ENCODE data around the gene STX10.

Gene STX10

GRCh38 chr19:13117772-13118423, 32.3 kb downstream of the STX10 start, which contains the start of gene NACC1:
Gene NACC1 (plus strand): TSS chr19:13118264. CDS start chr19:13135208, 16,944 bp downstream.
- no peaks in the 10 kb centered on the region for H3K9me2 ChIP-seq (replicated peaks; ENCODE audit: control insufficient read depth, low read length)
- H3K4me3 ChIP-seq (ENCODE audit: low read length), result peak within 1 kb of the TSS; percentile 94
- H3K79me2 ChIP-seq (ENCODE audit: control insufficient read depth, low read length), result peaks cover 70% of the 10 kb centered on the region
- H3K9me3 ChIP-seq (ENCODE audit: control insufficient read depth, insufficient read depth, low read length), result no peaks in the 10 kb centered on the region
- TF ChIP-seq, protein P1, sequence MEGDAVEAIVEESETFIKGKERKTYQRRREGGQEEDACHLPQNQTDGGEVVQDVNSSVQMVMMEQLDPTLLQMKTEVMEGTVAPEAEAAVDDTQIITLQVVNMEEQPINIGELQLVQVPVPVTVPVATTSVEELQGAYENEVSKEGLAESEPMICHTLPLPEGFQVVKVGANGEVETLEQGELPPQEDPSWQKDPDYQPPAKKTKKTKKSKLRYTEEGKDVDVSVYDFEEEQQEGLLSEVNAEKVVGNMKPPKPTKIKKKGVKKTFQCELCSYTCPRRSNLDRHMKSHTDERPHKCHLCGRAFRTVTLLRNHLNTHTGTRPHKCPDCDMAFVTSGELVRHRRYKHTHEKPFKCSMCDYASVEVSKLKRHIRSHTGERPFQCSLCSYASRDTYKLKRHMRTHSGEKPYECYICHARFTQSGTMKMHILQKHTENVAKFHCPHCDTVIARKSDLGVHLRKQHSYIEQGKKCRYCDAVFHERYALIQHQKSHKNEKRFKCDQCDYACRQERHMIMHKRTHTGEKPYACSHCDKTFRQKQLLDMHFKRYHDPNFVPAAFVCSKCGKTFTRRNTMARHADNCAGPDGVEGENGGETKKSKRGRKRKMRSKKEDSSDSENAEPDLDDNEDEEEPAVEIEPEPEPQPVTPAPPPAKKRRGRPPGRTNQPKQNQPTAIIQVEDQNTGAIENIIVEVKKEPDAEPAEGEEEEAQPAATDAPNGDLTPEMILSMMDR (IDR thresholded peaks at IDR 0.05; ENCODE audit: low read depth, low read length, poor library complexity, severe bottlenecking), result no peak
- no peak for TF ChIP-seq EZH2phosphoT487 (IDR thresholded peaks at IDR 0.05; ENCODE audit: borderline replicate concordance, low read length)
- peaks cover 44% of the 10 kb centered on the region for H3K36me3 ChIP-seq (ENCODE audit: control insufficient read depth, low read length)
- no peaks in the 10 kb centered on the region for H3K27me3 ChIP-seq (ENCODE audit: control insufficient read depth, low read length)
- H3F3A ChIP-seq (ENCODE audit: control insufficient read depth, insufficient read depth), result peaks cover 6% of the 10 kb centered on the region
- H3K27ac ChIP-seq (ENCODE audit: low read depth, low read length), result peak within 1 kb of the TSS; percentile 63
- peaks cover 21% of the 10 kb centered on the region for H4K20me1 ChIP-seq (ENCODE audit: control insufficient read depth, insufficient read depth, low read depth, low read length)
- H3K4me2 ChIP-seq (ENCODE audit: low read length), result peak within 1 kb of the TSS; percentile 73
- H3K4me1 ChIP-seq (ENCODE audit: control insufficient read depth, low read length), result peaks cover 39% of the 10 kb centered on the region

- Histone ChIP-seq H3K9me2 (replicated peaks; ENCODE audit: control insufficient read depth, low read length) (no peaks in the 10 kb centered on the region), H3K4me1 (ENCODE audit: control insufficient read depth, low read length) (peaks cover 39% of the 10 kb centered on the region), H3K27ac (ENCODE audit: low read depth, low read length) (peak overlapping the region; percentile 29), H3K79me2 (ENCODE audit: control insufficient read depth, low read length) (peaks cover 67% of the 10 kb centered on the region), H3K27me3 (ENCODE audit: control insufficient read depth, low read length) (no peaks in the 10 kb centered on the region), H3K36me3 (ENCODE audit: control insufficient read depth, low read length) (peaks cover 49% of the 10 kb centered on the region), H3K4me2 (ENCODE audit: low read length) (peak overlapping the region; percentile 71), H3K4me3 (ENCODE audit: low read length) (peak overlapping the region; percentile 82), H4K20me1 (ENCODE audit: control insufficient read depth, insufficient read depth, low read depth, low read length) (peaks cover 19% of the 10 kb centered on the region; the same call in 1 of the 2 replicates), H3F3A (ENCODE audit: control insufficient read depth, insufficient read depth) (peaks cover 6% of the 10 kb centered on the region), H3K9me3 (ENCODE audit: control insufficient read depth, insufficient read depth, low read length) (no peaks in the 10 kb centered on the region)
- TF ChIP-seq, protein P1 (IDR thresholded peaks at IDR 0.05; ENCODE audit: low read depth, low read length, poor library complexity, severe bottlenecking), result no peak
- TF ChIP-seq EZH2phosphoT487 (IDR thresholded peaks at IDR 0.05; ENCODE audit: borderline replicate concordance, low read length), result no peak
Observed at GRCh38 chr19:13117176-13117771, 32.9 kb downstream of the STX10 start.

GRCh38 chr19:13116282-13117175, 33.6 kb downstream of the STX10 start, which contains the start of gene TRMT1:
Gene TRMT1 (minus strand): TSS chr19:13116740. CDS start chr19:13116399, 341 bp downstream.
- Histone ChIP-seq H3K27ac (ENCODE audit: low read depth, low read length) (peak within 1 kb of the TSS; percentile 39), H3K79me2 (ENCODE audit: control insufficient read depth, low read length) (peaks cover 60% of the 10 kb centered on the region), H3K9me3 (ENCODE audit: control insufficient read depth, insufficient read depth, low read length) (no peaks in the 10 kb centered on the region), H3K9me2 (replicated peaks; ENCODE audit: control insufficient read depth, low read length) (no peaks in the 10 kb centered on the region), H4K20me1 (ENCODE audit: control insufficient read depth, insufficient read depth, low read depth, low read length) (peaks cover 17% of the 10 kb centered on the region; the same call in 1 of the 2 replicates), H3F3A (ENCODE audit: control insufficient read depth, insufficient read depth) (peaks cover 6% of the 10 kb centered on the region), H3K4me3 (ENCODE audit: low read length) (peak within 1 kb of the TSS; percentile 82), H3K4me2 (ENCODE audit: low read length) (peak within 1 kb of the TSS; percentile 71), H3K27me3 (ENCODE audit: control insufficient read depth, low read length) (no peaks in the 10 kb centered on the region), H3K4me1 (ENCODE audit: control insufficient read depth, low read length) (peaks cover 39% of the 10 kb centered on the region), H3K36me3 (ENCODE audit: control insufficient read depth, low read length) (peaks cover 43% of the 10 kb centered on the region)
- TF ChIP-seq, protein P1 (IDR thresholded peaks at IDR 0.05; ENCODE audit: low read depth, low read length, poor library complexity, severe bottlenecking), result no peak
- TF ChIP-seq EZH2phosphoT487 (IDR thresholded peaks at IDR 0.05; ENCODE audit: borderline replicate concordance, low read length), result no peak

Data from DOHH2 (cell line).